HG03460 (cell line): ENCODE data around the gene SYNDIG1.

Experiments
- ATAC-seq: cut with Tn5 transposase; IDR thresholded peaks from one replicate; pipeline ENCODE4 v1.9.1; 2021; ENCODE audit not compliant: unreplicated experiment

SYNDIG1 gene

DNA sequence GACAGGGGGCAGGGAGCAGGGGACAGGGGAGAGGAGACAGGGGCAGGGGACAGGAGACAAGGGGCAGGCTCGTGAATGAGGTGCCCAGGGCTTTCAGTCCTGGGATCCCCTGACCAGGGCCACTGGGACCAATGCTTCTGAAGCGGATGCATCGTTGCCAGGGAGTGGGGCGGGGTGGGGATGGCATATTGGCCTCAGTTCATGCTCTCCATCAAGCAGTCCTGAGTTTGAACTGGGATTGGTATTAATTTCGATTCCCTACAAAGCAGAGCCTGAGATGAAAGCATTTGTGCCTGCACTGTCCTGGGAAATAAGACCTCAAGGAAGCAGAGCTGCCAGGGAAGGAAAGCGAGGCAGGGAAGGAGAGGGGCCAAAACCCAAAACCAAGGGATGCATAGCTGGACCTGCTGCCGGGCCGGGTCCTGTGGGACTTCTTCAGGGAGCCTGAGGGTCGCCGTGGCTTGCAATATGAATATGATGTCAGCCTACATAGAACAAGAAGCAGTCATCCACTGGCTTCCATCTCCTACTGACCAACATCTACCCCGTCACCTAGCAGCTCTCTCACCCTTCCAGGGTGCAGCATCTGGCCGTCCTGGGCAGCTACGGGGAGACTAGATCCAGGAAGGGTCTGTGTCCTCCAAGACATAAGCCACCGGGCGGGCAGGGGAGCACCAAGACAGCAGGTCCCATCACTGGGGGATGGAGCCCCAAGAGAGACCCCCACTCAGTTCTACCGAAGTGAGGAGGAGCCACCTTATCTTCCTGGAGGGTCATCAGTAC is 233.3 kb downstream of the SYNDIG1 start:
- ATAC-seq = no peak

DNA sequence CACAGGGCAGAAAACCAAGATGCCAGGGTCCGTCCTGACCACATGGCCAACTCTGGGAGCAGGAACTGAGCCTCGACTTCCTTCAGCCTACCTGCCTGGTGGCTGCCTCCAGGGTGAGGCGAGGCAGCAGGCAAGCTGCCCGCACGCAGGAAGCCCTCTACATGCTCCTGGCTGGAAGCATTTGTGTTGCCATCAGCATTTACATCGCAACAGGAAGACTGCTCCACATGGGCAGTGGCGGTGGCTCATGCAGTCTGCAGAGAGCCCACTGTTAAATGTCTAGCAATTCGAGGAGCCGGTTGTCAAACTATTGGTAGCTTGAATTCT is 233.8 kb downstream of the SYNDIG1 start:
- ATAC-seq = no peak

DNA sequence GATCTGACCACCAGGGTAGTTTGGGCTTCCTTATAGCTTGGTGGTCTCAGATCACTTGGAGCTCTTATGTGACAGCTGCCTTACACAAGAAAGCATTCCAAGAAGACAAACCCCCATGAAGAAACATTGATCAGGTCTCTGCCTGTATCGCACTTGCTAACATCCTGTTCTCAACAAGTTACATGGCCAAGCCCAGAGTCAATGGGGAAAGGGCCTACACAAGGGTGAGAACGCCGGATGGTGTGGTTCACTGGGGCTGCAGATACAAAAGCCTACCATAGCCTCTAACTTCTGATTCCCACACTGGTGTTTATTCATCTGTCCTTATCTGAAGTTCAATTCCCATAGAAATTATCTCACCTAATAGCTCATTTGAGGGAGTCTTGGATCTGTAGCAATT is 235.5 kb downstream of the SYNDIG1 start:
- ATAC-seq = no peak

DNA sequence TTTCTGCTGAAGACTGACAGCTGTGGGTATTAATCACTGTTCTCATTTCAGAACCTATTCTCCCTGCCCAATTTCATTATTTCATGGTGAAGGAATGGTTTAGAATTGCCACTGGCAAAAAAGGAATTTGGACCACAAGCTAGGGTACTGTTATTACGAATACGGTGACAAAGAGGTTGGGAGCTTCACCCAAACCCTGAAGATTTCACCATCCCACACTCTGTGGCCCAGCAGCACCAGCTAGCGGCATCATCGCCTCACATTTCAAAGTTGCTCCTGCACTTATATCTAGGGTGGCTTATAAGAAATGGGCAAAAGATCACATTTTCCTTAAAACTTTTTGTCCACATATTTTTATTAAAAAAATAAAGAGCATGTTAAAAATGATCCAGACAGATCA is 236.1 kb downstream of the SYNDIG1 start:
- ATAC-seq = no peak

DNA sequence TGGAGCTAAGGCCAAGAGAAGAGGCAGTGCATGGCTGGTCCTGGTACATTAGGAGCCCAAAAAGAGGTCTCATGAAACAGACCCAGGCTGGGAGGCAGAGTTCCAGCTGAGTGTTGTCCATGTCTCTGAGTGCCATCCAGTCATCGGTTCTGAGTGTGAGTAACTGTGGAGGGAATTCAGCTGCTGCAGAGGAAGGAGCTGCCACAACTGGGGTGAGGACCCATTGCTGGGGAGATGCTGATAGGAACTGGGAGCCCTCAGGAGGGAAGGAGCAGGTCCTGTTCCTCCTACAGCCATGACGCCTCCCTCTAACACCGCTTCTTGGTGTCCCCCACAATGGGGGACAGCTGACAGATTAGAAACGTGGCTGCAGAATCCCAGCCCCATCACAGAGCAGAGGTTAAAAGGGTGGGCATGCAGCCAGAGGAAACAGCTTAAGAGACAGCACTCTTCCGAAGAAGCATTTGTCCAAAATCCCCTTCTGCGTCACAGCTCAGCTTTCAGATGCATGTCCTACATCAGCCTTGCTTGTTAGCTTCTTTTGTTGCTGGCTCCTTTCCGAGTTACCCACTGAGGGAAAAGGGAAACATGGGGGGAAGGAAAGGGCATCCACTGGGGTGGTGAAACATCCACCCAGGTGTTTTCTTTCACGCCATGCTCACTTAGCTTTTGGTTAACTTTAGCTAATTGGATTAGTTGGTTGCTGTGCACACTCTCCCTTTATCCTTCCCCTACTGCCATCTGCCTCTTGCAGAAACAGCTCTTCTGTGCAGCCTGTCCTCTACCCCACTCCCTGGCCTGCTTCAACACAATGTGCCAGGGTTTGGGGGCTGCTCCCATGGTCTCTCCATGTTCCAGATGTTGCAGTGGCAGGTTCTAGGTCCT is 239.2 kb downstream of the SYNDIG1 start:
- no peak for ATAC-seq
